ENCODE data around the gene LAG3. TPM values are rescaled to one million over a fixed set of nuclear protein-coding genes. Genes with fewer than 3 reads are reported as not detected.
A peak's percentile ranks its signal among the peaks of the same experiment; 100 is the strongest.

Gene LAG3
- total and polyA plus RNA-seq, 5 donors from 2014 or later, result 6.3 to 12.6 (median 9.5) TPM

GRCh38 chr12:6775185-6776174, 3.2 kb downstream of the LAG3 start:
- H3K9me3 Mint-ChIP-seq, result no peaks in the 10 kb centered on the region
- no peaks in the 10 kb centered on the region for H3K9me3 ChIP-seq (ENCODE audit: control insufficient read depth in 2 of 2, low read length in 2 of 2)
- no peak overlapping the region for H3K4me3 ChIP-seq (ENCODE audit: low read depth, low read length)
- peak overlapping the region in 2 of 3 donors; percentile 67 to 79 for H3K27ac Mint-ChIP-seq
- H3K27me3 ChIP-seq (ENCODE audit: control insufficient read depth, insufficient read depth, low read length), result peaks cover 14% of the 10 kb centered on the region
- DNase-seq (no peak), ATAC-seq (ENCODE audit: low read depth in 2 of 2) (no peak)
- peak overlapping the region in 3 of 4 donors; percentile 78 to 83 (median 82) for H3K4me3 Mint-ChIP-seq
- H3K27ac ChIP-seq (ENCODE audit: insufficient read depth, low read length, poor library complexity, severe bottlenecking), result peak overlapping the region; percentile 14
- peaks cover 0 to 70% (median 20%) of the 10 kb centered on the region in 4 donors for H3K4me1 Mint-ChIP-seq
- H3K27me3 Mint-ChIP-seq, result peaks cover 36% of the 10 kb centered on the region
- H3K36me3 Mint-ChIP-seq, result no peaks in the 10 kb centered on the region
- no peaks in the 10 kb centered on the region for H3K36me3 ChIP-seq (ENCODE audit: control insufficient read depth, insufficient read depth, low read length)
- H3K4me1 ChIP-seq (ENCODE audit: control insufficient read depth, insufficient read depth, low read length, poor library complexity, severe bottlenecking), result peaks cover 59% of the 10 kb centered on the region

GRCh38 chr12:6777386-6777785, 5.1 kb downstream of the LAG3 start:
- peaks cover 0 to 66% (median 19%) of the 10 kb centered on the region in 4 donors for H3K4me1 Mint-ChIP-seq
- Histone ChIP-seq H3K9me3 (ENCODE audit: control insufficient read depth in 2 of 2, low read length in 2 of 2) (no peaks in the 10 kb centered on the region), H3K4me1 (ENCODE audit: control insufficient read depth, insufficient read depth, low read length, poor library complexity, severe bottlenecking) (peaks cover 49% of the 10 kb centered on the region), H3K36me3 (ENCODE audit: control insufficient read depth, insufficient read depth, low read length) (no peaks in the 10 kb centered on the region), H3K27ac (ENCODE audit: insufficient read depth, low read length, poor library complexity, severe bottlenecking) (no peak overlapping the region), H3K4me3 (ENCODE audit: low read depth, low read length) (no peak overlapping the region), H3K27me3 (ENCODE audit: control insufficient read depth, insufficient read depth, low read length) (peaks cover 14% of the 10 kb centered on the region)
- no peak overlapping the region for H3K4me3 Mint-ChIP-seq
- H3K27me3 Mint-ChIP-seq, result peaks cover 30% of the 10 kb centered on the region
- ATAC-seq (ENCODE audit: low read depth in 2 of 2), result no peak
- H3K36me3 Mint-ChIP-seq, result no peaks in the 10 kb centered on the region
- no peaks in the 10 kb centered on the region for H3K9me3 Mint-ChIP-seq
- no peak for DNase-seq
- no peak overlapping the region for H3K27ac Mint-ChIP-seq

GRCh38 chr12:6778217-6778573, 5.9 kb downstream of the LAG3 start:
- Mint-ChIP-seq H3K9me3 (no peaks in the 10 kb centered on the region), H3K27me3 (peaks cover 24% of the 10 kb centered on the region), H3K4me1 (peaks cover 0 to 62% (median 19%) of the 10 kb centered on the region in 4 donors), H3K4me3 (peak overlapping the region; percentile 62 to 95 (median 84)), H3K27ac (peak overlapping the region in 2 of 3 donors; percentile 69 to 95), H3K36me3 (no peaks in the 10 kb centered on the region)
- Histone ChIP-seq H3K27me3 (ENCODE audit: control insufficient read depth, insufficient read depth, low read length) (peaks cover 11% of the 10 kb centered on the region), H3K36me3 (ENCODE audit: control insufficient read depth, insufficient read depth, low read length) (no peaks in the 10 kb centered on the region), H3K4me3 (ENCODE audit: low read depth, low read length) (peak overlapping the region; percentile 37), H3K27ac (ENCODE audit: insufficient read depth, low read length, poor library complexity, severe bottlenecking) (no peak overlapping the region), H3K4me1 (ENCODE audit: control insufficient read depth, insufficient read depth, low read length, poor library complexity, severe bottlenecking) (peaks cover 41% of the 10 kb centered on the region), H3K9me3 (ENCODE audit: control insufficient read depth in 2 of 2, low read length in 2 of 2) (no peaks in the 10 kb centered on the region)
- no peak for DNase-seq
- no peak for ATAC-seq (ENCODE audit: low read depth in 2 of 2)

DNA sequence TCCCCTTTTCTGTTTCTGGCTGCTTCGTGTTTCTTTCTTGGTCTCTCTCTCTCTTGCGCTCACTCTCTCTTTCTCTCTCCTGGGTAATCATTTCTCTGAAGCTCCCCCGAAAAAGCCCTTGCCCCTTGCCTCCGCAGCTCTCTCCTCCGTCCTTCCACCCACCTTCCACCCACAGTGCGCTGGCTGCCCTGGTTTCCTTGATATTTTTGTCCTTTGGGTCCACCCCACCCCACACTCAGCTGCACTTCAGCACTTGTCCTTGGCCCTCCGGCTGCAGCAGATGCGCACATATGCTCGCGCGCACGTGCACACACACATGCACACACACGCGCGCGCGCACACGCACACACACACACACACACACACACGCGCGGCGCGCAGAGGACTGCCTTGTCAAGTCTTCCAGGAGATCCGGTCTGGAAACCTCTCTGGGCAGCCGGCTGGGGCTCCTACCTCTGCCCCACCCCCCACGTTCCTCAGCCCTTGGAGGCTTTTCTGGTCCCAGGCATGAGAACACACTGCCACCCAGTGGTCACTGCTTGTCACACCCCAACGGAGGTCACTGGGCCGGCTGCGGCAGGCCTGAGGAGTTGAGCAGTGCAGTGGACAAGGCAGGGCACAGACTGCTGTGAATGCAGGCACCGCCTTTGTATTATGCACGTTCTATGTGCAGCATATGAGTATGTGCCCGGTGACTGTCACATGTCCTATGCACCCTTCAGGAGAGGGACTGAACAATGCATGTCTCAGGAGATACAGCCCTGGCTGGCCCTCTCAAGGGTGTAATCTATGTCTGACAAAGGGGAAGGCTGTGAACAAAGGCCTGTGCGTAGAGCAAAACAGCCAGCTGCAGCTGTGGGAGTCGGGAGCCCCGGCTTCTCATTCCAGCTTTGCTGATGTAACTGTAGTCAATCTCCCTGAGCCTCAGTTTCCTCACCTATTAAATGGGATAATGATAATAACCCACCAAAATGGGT, 6.5 kb downstream of the LAG3 start:
- peaks cover 34% of the 10 kb centered on the region for H3K4me1 ChIP-seq (ENCODE audit: control insufficient read depth, insufficient read depth, low read length, poor library complexity, severe bottlenecking)
- peak; percentile 83 to 89 (median 86) for DNase-seq
- ATAC-seq (ENCODE audit: low read depth in 2 of 2), result peak; percentile 87 to 88
- peaks cover 11% of the 10 kb centered on the region for H3K27me3 ChIP-seq (ENCODE audit: control insufficient read depth, insufficient read depth, low read length)
- H3K36me3 ChIP-seq (ENCODE audit: control insufficient read depth, insufficient read depth, low read length), result no peaks in the 10 kb centered on the region
- H3K4me1 Mint-ChIP-seq, result peaks cover 0 to 65% (median 22%) of the 10 kb centered on the region in 4 donors
- peak overlapping the region; percentile 66 to 95 (median 84) for H3K4me3 Mint-ChIP-seq
- H3K27me3 Mint-ChIP-seq, result peaks cover 22% of the 10 kb centered on the region
- no peaks in the 10 kb centered on the region for H3K36me3 Mint-ChIP-seq
- no peaks in the 10 kb centered on the region for H3K9me3 Mint-ChIP-seq
- peak overlapping the region; percentile 37 for H3K4me3 ChIP-seq (ENCODE audit: low read depth, low read length)
- peak overlapping the region; percentile 64 to 95 (median 69) for H3K27ac Mint-ChIP-seq
- no peaks in the 10 kb centered on the region for H3K9me3 ChIP-seq (ENCODE audit: control insufficient read depth in 2 of 2, low read length in 2 of 2)
- peak overlapping the region; percentile 17 for H3K27ac ChIP-seq (ENCODE audit: insufficient read depth, low read length, poor library complexity, severe bottlenecking)

- Histone ChIP-seq H3K4me1 (ENCODE audit: control insufficient read depth, insufficient read depth, low read length, poor library complexity, severe bottlenecking) (peaks cover 25% of the 10 kb centered on the region), H3K27me3 (ENCODE audit: control insufficient read depth, insufficient read depth, low read length) (peaks cover 9% of the 10 kb centered on the region), H3K4me3 (ENCODE audit: low read depth, low read length) (no peak overlapping the region), H3K36me3 (ENCODE audit: control insufficient read depth, insufficient read depth, low read length) (no peaks in the 10 kb centered on the region), H3K9me3 (ENCODE audit: control insufficient read depth in 2 of 2, low read length in 2 of 2) (no peaks in the 10 kb centered on the region), H3K27ac (ENCODE audit: insufficient read depth, low read length, poor library complexity, severe bottlenecking) (no peak overlapping the region)
- Mint-ChIP-seq H3K4me1 (peaks cover 0 to 67% (median 17%) of the 10 kb centered on the region in 4 donors), H3K27ac (peak overlapping the region; percentile 56 to 84 (median 73)), H3K9me3 (no peaks in the 10 kb centered on the region), H3K4me3 (peak overlapping the region in 3 of 4 donors; percentile 66 to 95 (median 80)), H3K36me3 (no peaks in the 10 kb centered on the region), H3K27me3 (peaks cover 16% of the 10 kb centered on the region)
- ATAC-seq (ENCODE audit: low read depth in 2 of 2), result no peak
- peak in 1 of 3 donors; percentile 54 for DNase-seq
Measured at GRCh38 chr12:6779708-6780432, 7.5 kb downstream of the LAG3 start.

GRCh38 chr12:6780573-6780972, 8.3 kb downstream of the LAG3 start:
- no peaks in the 10 kb centered on the region for H3K36me3 ChIP-seq (ENCODE audit: control insufficient read depth, insufficient read depth, low read length)
- Mint-ChIP-seq H3K4me3 (peak overlapping the region in 1 of 4 donors; percentile 38), H3K36me3 (no peaks in the 10 kb centered on the region), H3K4me1 (peaks cover 0 to 67% (median 16%) of the 10 kb centered on the region in 4 donors), H3K27ac (peak overlapping the region; percentile 14 to 84 (median 56)), H3K27me3 (peaks cover 9% of the 10 kb centered on the region), H3K9me3 (no peaks in the 10 kb centered on the region)
- ATAC-seq (ENCODE audit: low read depth in 2 of 2) (no peak), DNase-seq (no peak)
- peaks cover 4% of the 10 kb centered on the region for H3K27me3 ChIP-seq (ENCODE audit: control insufficient read depth, insufficient read depth, low read length)
- peaks cover 22% of the 10 kb centered on the region for H3K4me1 ChIP-seq (ENCODE audit: control insufficient read depth, insufficient read depth, low read length, poor library complexity, severe bottlenecking)
- H3K9me3 ChIP-seq (ENCODE audit: control insufficient read depth in 2 of 2, low read length in 2 of 2), result no peaks in the 10 kb centered on the region
- H3K4me3 ChIP-seq (ENCODE audit: low read depth, low read length), result no peak overlapping the region
- no peak overlapping the region for H3K27ac ChIP-seq (ENCODE audit: insufficient read depth, low read length, poor library complexity, severe bottlenecking)

- Histone ChIP-seq H3K27me3 (ENCODE audit: control insufficient read depth, insufficient read depth, low read length) (no peaks in the 10 kb centered on the region), H3K9me3 (ENCODE audit: control insufficient read depth in 2 of 2, low read length in 2 of 2) (no peaks in the 10 kb centered on the region), H3K4me1 (ENCODE audit: control insufficient read depth, insufficient read depth, low read length, poor library complexity, severe bottlenecking) (peaks cover 38% of the 10 kb centered on the region), H3K27ac (ENCODE audit: insufficient read depth, low read length, poor library complexity, severe bottlenecking) (no peak overlapping the region), H3K4me3 (ENCODE audit: low read depth, low read length) (no peak overlapping the region), H3K36me3 (ENCODE audit: control insufficient read depth, insufficient read depth, low read length) (no peaks in the 10 kb centered on the region)
- Mint-ChIP-seq H3K27ac (peak overlapping the region in 2 of 3 donors; percentile 56 to 67), H3K27me3 (peaks cover 6% of the 10 kb centered on the region), H3K36me3 (no peaks in the 10 kb centered on the region), H3K4me1 (peaks cover 9 to 74% (median 26%) of the 10 kb centered on the region in 4 donors), H3K9me3 (no peaks in the 10 kb centered on the region), H3K4me3 (peak overlapping the region in 1 of 4 donors; percentile 8)
- ATAC-seq (ENCODE audit: low read depth in 2 of 2) (no peak), DNase-seq (no peak)
Measured at GRCh38 chr12:6782119-6782518, 9.8 kb downstream of the LAG3 start.
